HEK293 (cell line): ENCODE measurements around the gene STARD13.

Source experiments
- CTCF ChIA-PET: fragments of 350-600 bp; formaldehyde crosslinking; extraction: SDS; loops from one replicate; lab custom pipeline; 2021; ENCODE audit warnings: antibody characterized with exemption; lab: Yijun Ruan, JAX
- POLR2A ChIA-PET: fragments of 300-600 bp; formaldehyde crosslinking; extraction: SDS; loops from one replicate; lab custom pipeline; 2020; ENCODE audit warnings: antibody characterized with exemption, inconsistent platforms; lab: Yijun Ruan, JAX
- H3K27ac ChIP-seq: fragments of 200-500 bp; sonication (Bioruptor generic); 2 replicates; pipeline ENCODE4 v1.5.1; 2014; ENCODE audit warnings: low read depth, low read length, control low read depth, inconsistent platforms; ENCODE audit errors: extremely low read depth
- H3K36me3 ChIP-seq, 2 experiments: fragments of 200-500 bp in 1 of 2; sonication (Bioruptor generic) in 1 of 2; 1 replicate in 1 of 2; 2 replicates in 1 of 2; pipeline ENCODE4 v1.5.1; 2014 to 2017; ENCODE audit warnings: inconsistent platforms in 2 of 2, low read length in 2 of 2; ENCODE audit not compliant: control insufficient read depth in 2 of 2, insufficient read depth in 1 of 2
- H3K4me1 ChIP-seq: fragments of 200-500 bp; sonication (Bioruptor generic); 2 replicates; pipeline ENCODE4 v1.5.1; 2014; ENCODE audit warnings: mild to moderate bottlenecking, low read length, inconsistent platforms; ENCODE audit not compliant: control insufficient read depth, insufficient read depth
- H3K4me3 ChIP-seq: 2 replicates; pipeline ENCODE4 v1.5.1; 2011; ENCODE audit warnings: low read depth, mild to moderate bottlenecking, control low read depth, low read length, moderate library complexity
- H3K9me3 ChIP-seq: fragments of 200-500 bp; sonication (Bioruptor generic); 2 replicates; pipeline ENCODE4 v1.5.1; 2014; ENCODE audit warnings: low read depth, low read length, inconsistent platforms; ENCODE audit not compliant: control insufficient read depth, insufficient read depth
- ATF2 ChIP-seq: fragments of 450-650 bp; formaldehyde crosslinking; IDR thresholded peaks from 2 replicates; pipeline ENCODE4 v1.5.1; 2016; ENCODE audit warnings: missing biosample characterization, missing genetic modification characterization, low read depth
- BCL6B ChIP-seq: fragments of 450-650 bp; formaldehyde crosslinking; IDR thresholded peaks from 2 replicates; pipeline ENCODE4 v1.5.1; 2017; ENCODE audit warnings: missing biosample characterization, missing genetic modification characterization
- ELK4 ChIP-seq: IDR thresholded peaks from 2 replicates; pipeline ENCODE4 v1.6.1; 2011; ENCODE audit warnings: mild to moderate bottlenecking, low read depth, low read length, borderline replicate concordance
- MZF1 ChIP-seq: fragments of 450-650 bp; formaldehyde crosslinking; IDR thresholded peaks from 2 replicates; pipeline ENCODE4 v1.5.1; 2017; ENCODE audit warnings: missing biosample characterization, missing genetic modification characterization, borderline replicate concordance
- OVOL3 ChIP-seq: fragments of 450-650 bp; formaldehyde crosslinking; IDR thresholded peaks from 2 replicates; pipeline ENCODE4 v1.5.1; 2016; ENCODE audit warnings: missing biosample characterization, missing genetic modification characterization
- PRDM2 ChIP-seq: fragments of 450-650 bp; formaldehyde crosslinking; IDR thresholded peaks from 2 replicates; pipeline ENCODE4 v1.5.1; 2016; ENCODE audit warnings: missing biosample characterization, missing genetic modification characterization, borderline replicate concordance
- SP2 ChIP-seq: fragments of 450-650 bp; formaldehyde crosslinking; IDR thresholded peaks from 2 replicates; pipeline ENCODE4 v1.5.1; 2016; ENCODE audit warnings: missing biosample characterization, missing genetic modification characterization
- ZNF221 ChIP-seq: fragments of 450-650 bp; formaldehyde crosslinking; IDR thresholded peaks from 2 replicates; pipeline ENCODE4 v1.5.1; 2017; ENCODE audit warnings: missing biosample characterization, missing genetic modification characterization, borderline replicate concordance
- ZNF248 ChIP-seq: fragments of 450-650 bp; formaldehyde crosslinking; IDR thresholded peaks from 2 replicates; pipeline ENCODE4 v1.5.1; 2017; ENCODE audit warnings: missing biosample characterization, missing genetic modification characterization
- ZNF266 ChIP-seq: fragments of 450-650 bp; formaldehyde crosslinking; IDR thresholded peaks from 2 replicates; pipeline ENCODE4 v1.5.1; 2016; ENCODE audit warnings: missing biosample characterization, missing genetic modification characterization, low read depth
- ZNF416 ChIP-seq: fragments of 450-650 bp; formaldehyde crosslinking; IDR thresholded peaks from 2 replicates; pipeline ENCODE4 v1.5.1; 2016; ENCODE audit warnings: missing biosample characterization, missing genetic modification characterization
- ZNF518A ChIP-seq: fragments of 450-650 bp; formaldehyde crosslinking; conservative IDR thresholded peaks from 2 replicates; pipeline ENCODE4 v1.5.1; 2016; ENCODE audit warnings: low read depth, missing biosample characterization, missing genetic modification characterization
- ZNF843 ChIP-seq: fragments of 450-650 bp; formaldehyde crosslinking; IDR thresholded peaks from 2 replicates; pipeline ENCODE4 v1.5.1; 2016; ENCODE audit warnings: missing biosample characterization, missing genetic modification characterization

The STARD13 gene

GRCh38 chr13:33194820-33195692 is 90.5 kb downstream of the STARD13 start (continued):
- TF ChIP-seq BCL6B (tag by site-specific recombination) (peak; percentile 48; the same call in 1 of the 2 replicates), ZNF266 (tag by site-specific recombination) (no peak), ZNF843 (tag by site-specific recombination) (peak; percentile 55; the same call in 1 of the 2 replicates)

GRCh38 chr13:33193428-33193974 is 92.1 kb downstream of the STARD13 start:
- TF ChIP-seq PRDM2 (no peak), ZNF248 (no peak)
- TF ChIP-seq, all 188 proteins: peak for 0
- CTCF ChIA-PET: no interaction called here

GRCh38 chr13:33191425-33192210 is 93.9 kb downstream of the STARD13 start:
- ChIA-PET POLR2A (no interaction called here), CTCF (no interaction called here)
- Histone ChIP-seq H3K9me3 (no peaks in the 10 kb centered on the region), H3K4me1 (peaks cover 9% of the 10 kb centered on the region), H3K36me3 (no peaks in the 10 kb centered on the region), H3K27ac (no peak overlapping the region), H3K4me3 (no peak overlapping the region)
- TF ChIP-seq SP2 (tag by site-specific recombination): no peak
- TF ChIP-seq ZNF416: no peak
- TF ChIP-seq ELK4: no peak
- no peak for TF ChIP-seq ZNF221 (tag by site-specific recombination)
- no peak for TF ChIP-seq ATF2
- no peak for TF ChIP-seq ZNF518A (tag by site-specific recombination)
- TF ChIP-seq OVOL3 (tag by site-specific recombination): no peak
- no peak for TF ChIP-seq MZF1

More at GRCh38 chr13:33193428-33193974, 92.1 kb downstream of the STARD13 start:
- no peaks in the 10 kb centered on the region for H3K36me3 ChIP-seq
- no peak overlapping the region for H3K27ac ChIP-seq
- peaks cover 9% of the 10 kb centered on the region for H3K4me1 ChIP-seq
- no peak overlapping the region for H3K4me3 ChIP-seq
- H3K9me3 ChIP-seq: no peaks in the 10 kb centered on the region
- POLR2A ChIA-PET: no interaction called here
